ENCODE data around the gene KIR3DL1.
"Not testable (repeated sequence)": the region's sequence is repeated elsewhere in the genome, so short reads cannot be mapped to it uniquely, and the experiment has no call there.

The KIR3DL1 gene

DNA sequence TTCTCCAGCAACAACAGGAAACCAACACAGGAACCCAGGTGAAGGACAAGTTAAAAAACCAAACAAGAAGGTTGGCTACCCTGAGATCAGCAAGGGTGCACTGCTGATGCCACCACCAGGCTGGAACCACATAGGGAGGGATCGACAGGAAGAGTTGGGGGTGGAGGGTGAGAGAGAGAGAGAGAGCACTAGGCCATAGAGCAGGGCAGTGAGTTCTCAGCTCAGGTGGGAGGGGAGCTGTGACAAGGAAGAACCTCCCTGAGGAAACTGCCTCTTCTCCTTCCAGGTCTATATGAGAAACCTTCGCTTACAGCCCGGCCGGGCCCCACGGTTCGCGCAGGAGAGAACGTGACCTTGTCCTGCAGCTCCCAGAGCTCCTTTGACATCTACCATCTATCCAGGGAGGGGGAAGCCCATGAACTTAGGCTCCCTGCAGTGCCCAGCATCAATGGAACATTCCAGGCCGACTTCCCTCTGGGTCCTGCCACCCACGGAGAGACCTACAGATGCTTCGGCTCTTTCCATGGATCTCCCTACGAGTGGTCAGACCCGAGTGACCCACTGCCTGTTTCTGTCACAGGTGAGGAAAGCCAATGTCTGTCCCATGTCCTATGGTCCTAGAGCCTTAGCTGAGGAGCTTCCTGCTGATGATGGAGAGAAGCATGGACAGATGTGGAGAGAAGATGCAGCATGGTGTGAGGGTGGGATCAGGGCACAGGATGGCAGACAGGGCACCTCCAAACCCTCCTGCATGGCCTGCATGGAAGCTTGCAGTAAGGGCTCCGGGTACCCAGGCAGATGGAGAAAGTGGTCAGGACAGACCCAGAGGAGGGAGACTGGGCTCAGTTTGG, 10.4 kb upstream of the KIR3DL1 start:
- H3K4me3 ChIP-seq (replicated peaks; ENCODE audit: low read depth, low read length): no peak overlapping the region
- TF ChIP-seq, protein P1, sequence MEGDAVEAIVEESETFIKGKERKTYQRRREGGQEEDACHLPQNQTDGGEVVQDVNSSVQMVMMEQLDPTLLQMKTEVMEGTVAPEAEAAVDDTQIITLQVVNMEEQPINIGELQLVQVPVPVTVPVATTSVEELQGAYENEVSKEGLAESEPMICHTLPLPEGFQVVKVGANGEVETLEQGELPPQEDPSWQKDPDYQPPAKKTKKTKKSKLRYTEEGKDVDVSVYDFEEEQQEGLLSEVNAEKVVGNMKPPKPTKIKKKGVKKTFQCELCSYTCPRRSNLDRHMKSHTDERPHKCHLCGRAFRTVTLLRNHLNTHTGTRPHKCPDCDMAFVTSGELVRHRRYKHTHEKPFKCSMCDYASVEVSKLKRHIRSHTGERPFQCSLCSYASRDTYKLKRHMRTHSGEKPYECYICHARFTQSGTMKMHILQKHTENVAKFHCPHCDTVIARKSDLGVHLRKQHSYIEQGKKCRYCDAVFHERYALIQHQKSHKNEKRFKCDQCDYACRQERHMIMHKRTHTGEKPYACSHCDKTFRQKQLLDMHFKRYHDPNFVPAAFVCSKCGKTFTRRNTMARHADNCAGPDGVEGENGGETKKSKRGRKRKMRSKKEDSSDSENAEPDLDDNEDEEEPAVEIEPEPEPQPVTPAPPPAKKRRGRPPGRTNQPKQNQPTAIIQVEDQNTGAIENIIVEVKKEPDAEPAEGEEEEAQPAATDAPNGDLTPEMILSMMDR (IDR thresholded peaks at IDR 0.05; ENCODE audit: low read depth, low read length, missing control alignments): no peak
- no peak for DNase-seq (ENCODE audit: extremely low read depth, low read depth)

DNA sequence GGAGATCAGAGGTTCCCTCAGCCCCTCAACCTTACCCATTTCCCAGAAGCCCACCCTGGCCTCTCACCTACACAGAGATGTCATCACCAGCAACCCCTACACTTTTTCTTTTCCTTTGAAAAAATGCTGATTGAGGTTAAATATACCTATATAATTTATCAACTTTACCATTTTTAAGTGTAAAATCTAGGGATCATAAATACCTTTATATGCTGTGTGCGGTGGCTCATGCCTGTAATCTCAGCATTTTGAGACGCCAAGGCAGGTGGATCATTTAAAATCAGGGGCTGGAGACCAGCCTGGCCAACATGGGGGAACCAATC, 9.8 kb upstream of the KIR3DL1 start:
- no peak overlapping the region for H3K4me3 ChIP-seq (replicated peaks; ENCODE audit: low read depth, low read length)
- no peak for DNase-seq (ENCODE audit: extremely low read depth, low read depth)
- TF ChIP-seq, protein P1 (IDR thresholded peaks at IDR 0.05; ENCODE audit: low read depth, low read length, missing control alignments): no peak

DNA sequence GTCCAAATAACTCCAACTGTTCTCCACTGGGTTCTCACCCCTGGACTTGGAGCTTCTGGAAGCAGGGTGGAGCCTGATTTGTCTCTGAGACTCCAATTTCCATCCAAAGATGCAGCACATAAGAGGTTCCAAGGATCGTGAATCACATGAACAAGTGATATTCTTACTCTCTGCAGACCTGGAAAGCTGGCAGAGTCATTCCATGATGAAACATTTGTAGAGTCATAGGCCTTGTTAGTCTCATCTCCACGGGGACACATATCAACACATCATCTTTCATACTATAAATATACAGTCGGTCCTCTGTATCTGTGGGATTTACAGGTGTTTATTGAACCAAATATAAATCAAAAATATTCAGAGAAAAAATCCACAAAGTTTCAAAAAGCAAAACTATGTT, 1.7 kb upstream of the KIR3DL1 start:
- DNase-seq (ENCODE audit: extremely low read depth, low read depth): not testable (repeated sequence)

DNA sequence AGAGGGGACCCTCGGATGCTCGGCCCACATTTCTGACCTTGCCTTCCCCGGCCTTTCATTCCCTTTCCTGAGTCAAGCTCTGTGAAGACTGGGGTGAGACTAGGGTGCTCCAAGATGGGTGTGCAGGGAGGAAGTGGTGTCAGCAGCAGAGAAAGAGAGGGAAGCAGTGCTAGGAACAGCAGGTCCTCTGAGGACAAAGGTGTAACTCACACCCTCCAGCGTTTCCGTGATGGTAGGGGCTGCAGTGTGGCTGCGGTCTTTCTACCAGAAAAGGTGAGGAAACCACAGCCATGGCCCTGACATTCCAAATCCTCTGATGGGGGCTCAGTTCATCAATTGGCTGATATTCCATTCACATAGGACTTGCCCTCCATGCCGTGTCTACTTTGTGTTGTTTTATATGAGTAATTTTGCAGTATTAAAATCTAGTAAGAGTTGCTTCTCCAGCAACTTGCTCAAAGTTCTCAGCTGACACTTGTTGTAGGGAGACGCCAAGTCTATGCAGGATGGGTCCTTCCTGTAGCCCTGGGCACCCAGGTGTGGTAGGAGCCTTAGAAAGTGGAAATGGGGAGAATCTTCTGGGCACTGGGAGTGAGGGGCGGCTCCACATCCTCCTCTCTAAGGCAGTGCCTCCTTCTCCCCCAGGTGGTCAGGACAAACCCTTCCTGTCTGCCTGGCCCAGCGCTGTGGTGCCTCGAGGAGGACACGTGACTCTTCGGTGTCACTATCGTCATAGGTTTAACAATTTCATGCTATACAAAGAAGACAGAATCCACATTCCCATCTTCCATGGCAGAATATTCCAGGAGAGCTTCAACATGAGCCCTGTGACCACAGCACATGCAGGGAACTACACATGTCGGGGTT, 1.6 kb downstream of the KIR3DL1 start:
- no peak for DNase-seq (ENCODE audit: extremely low read depth, low read depth)
- TF ChIP-seq, protein P1 (IDR thresholded peaks at IDR 0.05; ENCODE audit: low read depth, low read length, missing control alignments): no peak
- no peak overlapping the region for H3K4me3 ChIP-seq (replicated peaks; ENCODE audit: low read depth, low read length)

More for the DNA sequence above, 1.7 kb upstream of the KIR3DL1 start:
- H3K4me3 ChIP-seq (replicated peaks; ENCODE audit: low read depth, low read length): not testable (repeated sequence)

DNA sequence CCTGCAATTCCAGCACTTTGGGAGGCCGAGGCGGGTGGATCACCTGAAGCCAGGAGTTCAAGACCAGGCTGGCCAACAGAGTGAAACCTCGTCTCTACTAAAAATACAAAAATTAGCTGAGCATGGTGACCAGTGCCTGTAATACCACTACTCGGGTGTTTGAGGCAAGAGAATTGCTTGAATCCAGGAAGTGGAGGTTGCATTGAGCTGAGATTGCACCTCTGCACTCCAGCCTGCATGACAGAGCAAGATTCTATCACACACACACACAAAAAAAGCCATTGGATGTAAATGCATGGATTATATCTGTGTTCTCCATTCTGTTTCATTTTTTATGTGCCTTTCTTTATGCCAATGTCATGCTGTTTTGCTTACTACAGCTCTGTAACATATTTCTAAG, 8.1 kb downstream of the KIR3DL1 start:
- not testable (repeated sequence) for H3K4me3 ChIP-seq (replicated peaks; ENCODE audit: low read depth, low read length); DNase-seq (ENCODE audit: extremely low read depth, low read depth)

DNA sequence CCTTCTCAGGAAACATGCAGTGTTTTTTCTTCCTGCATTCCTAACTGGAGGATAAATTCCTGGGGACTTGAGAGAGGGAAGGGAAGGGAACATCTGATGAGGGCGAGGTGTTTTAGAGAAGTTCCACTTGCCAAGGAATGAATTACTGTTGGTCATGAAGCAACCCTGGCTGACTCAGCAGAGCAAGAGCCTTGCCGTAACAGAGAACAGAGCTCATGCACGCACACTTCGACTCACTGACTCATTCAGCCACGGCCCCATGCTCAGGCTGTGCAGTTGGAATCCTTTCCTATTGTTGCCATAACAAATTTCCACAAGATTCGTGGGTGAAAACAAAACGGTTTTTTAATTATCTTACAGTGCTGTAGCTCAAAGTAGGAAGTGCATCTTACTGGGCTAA, 9.1 kb downstream of the KIR3DL1 start:
- not testable (repeated sequence) for DNase-seq (ENCODE audit: extremely low read depth, low read depth); H3K4me3 ChIP-seq (replicated peaks; ENCODE audit: low read depth, low read length)

DNA sequence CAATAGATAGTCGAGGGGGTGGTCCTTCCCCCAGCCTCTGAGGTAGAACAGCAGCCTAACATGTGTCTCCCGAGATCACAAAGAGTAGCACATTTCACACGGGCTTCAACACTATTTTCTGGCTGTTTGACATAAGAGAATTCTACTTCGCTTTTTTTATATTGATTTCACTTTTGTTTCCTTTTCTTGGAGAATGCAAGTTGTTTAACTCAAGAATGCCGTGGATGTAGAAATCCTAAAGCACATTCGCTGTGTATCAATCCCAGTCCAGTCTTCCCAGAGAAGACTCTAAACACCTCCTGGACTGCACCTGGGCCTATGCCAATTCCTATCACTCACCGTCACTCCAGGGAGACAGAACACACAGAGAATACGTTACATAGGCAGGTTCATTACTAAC, 11.8 kb downstream of the KIR3DL1 start:
- H3K4me3 ChIP-seq (replicated peaks; ENCODE audit: low read depth, low read length); DNase-seq (ENCODE audit: extremely low read depth, low read depth): not testable (repeated sequence)

DNA sequence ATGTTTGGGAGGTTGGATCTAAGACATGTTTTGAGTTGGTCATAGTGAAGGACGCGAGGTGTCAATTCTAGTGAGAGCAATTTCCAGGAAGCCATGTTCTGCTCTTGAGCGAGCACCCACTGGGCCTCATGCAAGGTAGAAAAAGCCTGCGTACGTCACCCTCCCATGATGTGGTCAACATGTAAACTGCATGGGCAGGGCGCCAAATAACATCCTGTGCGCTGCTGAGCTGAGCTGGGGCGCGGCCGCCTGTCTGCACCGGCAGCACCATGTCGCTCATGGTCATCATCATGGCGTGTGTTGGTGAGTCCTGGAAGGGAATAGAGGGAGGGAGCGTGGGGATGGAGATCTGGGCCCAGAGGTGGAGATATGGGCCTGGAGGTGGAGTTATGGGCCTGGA, 16.2 kb downstream of the KIR3DL1 start, which contains the start of gene KIR2DS4:
KIR2DS4 (plus strand) TSS at position 181 of the 400 bp plus-strand sequence.
- H3K4me3 ChIP-seq (replicated peaks; ENCODE audit: low read depth, low read length); DNase-seq (ENCODE audit: extremely low read depth, low read depth): not testable (repeated sequence)

DNA sequence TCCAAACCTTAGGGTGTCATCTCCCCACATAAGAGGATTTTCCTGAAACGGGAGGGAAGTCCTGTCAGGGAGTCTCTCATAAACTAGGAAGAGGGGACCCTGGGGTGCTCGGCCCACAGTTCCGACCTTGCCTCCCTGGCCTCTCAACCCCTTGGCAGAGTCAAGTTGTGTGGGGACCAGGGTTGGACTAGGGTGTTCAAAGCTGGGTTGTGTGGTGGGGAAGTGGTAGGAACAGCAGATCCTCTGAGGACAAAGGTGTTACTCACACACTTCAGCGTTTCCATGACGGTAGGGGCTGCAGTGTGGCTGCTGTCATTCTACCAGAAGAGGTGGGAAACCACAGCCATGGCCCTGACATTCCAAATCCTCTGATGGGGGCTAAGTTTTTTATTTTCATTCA, 18.9 kb downstream of the KIR3DL1 start:
- not testable (repeated sequence) for H3K4me3 ChIP-seq (replicated peaks; ENCODE audit: low read depth, low read length); DNase-seq (ENCODE audit: extremely low read depth, low read depth)

DNA sequence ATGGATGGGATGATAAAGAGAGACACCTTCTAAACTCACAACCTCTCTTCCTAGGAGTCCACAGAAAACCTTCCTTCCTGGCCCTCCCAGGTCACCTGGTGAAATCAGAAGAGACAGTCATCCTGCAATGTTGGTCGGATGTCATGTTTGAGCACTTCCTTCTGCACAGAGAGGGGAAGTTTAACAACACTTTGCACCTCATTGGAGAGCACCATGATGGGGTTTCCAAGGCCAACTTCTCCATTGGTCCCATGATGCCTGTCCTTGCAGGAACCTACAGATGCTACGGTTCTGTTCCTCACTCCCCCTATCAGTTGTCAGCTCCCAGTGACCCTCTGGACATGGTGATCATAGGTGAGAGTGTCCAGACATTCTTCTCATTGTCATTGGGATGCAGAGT, 21.3 kb downstream of the KIR3DL1 start:
- DNase-seq (ENCODE audit: extremely low read depth, low read depth); H3K4me3 ChIP-seq (replicated peaks; ENCODE audit: low read depth, low read length): not testable (repeated sequence)

DNA sequence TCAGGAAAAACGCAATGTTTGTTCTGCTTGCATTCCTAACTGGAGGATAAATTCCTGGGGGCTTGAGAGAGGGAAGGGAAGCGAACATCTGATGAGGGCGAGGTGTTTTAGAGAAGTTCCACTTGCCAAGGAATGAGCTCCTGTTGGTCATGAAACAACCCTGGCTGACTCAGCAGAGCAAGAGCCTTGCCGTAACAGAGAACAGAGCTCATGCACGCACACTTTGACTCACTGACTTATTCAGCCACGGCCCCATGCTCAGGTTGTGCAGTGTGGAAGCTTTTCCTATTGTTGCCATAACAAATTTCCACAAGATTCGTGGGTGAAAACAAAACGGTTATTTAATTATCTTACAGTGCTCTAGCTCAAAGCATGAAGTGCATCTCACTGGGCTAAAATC, 26.9 kb downstream of the KIR3DL1 start:
- DNase-seq (ENCODE audit: extremely low read depth, low read depth); H3K4me3 ChIP-seq (replicated peaks; ENCODE audit: low read depth, low read length): not testable (repeated sequence)

DNA sequence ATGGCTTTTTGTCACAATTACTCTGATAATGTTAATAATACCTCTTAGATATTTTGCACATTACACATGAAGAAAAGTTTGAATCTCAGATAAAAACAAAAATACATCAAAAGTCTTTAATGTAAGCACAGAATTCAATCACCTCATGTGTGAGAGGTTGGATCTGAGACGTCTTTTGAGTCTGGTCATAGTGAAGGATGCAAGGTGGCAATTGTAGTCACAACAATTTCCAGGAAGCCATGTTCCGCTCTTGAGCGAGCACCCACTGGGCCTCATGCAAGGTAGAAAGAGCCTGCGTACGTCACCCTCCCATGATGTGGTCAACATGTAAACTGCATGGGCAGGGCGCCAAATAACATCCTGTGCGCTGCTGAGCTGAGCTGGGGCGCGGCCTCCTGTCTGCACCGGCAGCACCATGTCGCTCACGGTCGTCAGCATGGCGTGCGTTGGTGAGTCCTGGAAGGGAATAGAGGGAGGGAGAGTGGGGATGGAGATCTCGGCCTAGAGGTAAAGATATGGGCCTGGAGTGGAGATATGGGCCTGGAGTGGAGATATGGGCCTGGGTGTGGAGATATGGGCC, 33.9 kb downstream of the KIR3DL1 start, which contains the start of gene KIR3DL2:
KIR3DL2 (plus strand) TSS at position 383 of the 580 bp plus-strand sequence; CDS start at position 416, 33 bp downstream.
- not testable (repeated sequence) for DNase-seq (ENCODE audit: extremely low read depth, low read depth); H3K4me3 ChIP-seq (replicated peaks; ENCODE audit: low read depth, low read length)
